GM18499 (cell line): ENCODE measurements around the gene KCNJ5.

Experiments
- ATAC-seq: cut with Tn5 transposase; IDR thresholded peaks from one replicate; pipeline ENCODE4 v1.9.1; 2021; ENCODE audit warnings: moderate number of reproducible peaks; ENCODE audit not compliant: insufficient read depth, unreplicated experiment

KCNJ5 gene

GRCh38 chr11:128868841-128869671 lies 22.1 kb upstream of the KCNJ5 start:
- ATAC-seq, result no peak

DNA sequence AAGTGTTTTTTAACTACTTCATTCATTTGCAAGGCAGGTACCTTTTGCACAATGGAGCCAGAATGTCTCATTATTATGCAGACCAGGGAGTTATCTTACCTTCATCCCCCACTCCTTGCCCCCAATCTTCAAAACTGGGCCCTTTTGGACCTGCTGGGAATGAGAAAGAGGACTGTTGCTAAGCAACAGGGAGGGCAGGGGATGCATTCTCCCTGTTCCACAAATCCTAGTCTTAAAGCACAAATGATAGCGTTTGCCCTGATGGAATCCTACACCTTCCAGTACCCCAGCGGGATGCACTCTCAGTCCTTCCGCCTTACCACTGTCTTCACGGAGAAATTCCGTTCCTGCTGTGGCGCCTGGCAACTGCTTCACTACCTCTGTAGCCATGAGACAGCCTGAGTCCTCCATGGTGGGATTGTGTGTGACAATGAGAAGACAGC lies 20.0 kb upstream of the KCNJ5 start:
- ATAC-seq, result no peak

DNA sequence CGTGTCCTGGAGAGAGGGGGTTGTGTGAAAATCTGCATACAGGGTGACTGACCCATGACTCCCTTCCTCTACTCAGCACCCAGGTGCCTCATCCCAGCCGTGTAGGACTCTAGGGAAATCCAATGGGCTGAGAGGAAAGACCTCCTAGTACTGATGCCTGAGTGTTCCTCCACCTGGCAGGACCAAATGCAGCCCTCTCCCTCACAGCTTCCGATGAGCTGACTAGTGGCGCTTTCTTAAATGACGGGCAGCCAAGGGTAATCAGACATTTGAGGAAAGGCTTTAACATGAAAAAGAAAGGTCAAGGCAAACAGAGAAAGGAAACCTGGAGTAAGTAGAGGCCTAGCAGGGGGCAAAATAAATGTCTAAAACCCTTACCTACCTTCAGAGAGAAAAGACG lies 19.1 kb upstream of the KCNJ5 start:
- ATAC-seq, result no peak

DNA sequence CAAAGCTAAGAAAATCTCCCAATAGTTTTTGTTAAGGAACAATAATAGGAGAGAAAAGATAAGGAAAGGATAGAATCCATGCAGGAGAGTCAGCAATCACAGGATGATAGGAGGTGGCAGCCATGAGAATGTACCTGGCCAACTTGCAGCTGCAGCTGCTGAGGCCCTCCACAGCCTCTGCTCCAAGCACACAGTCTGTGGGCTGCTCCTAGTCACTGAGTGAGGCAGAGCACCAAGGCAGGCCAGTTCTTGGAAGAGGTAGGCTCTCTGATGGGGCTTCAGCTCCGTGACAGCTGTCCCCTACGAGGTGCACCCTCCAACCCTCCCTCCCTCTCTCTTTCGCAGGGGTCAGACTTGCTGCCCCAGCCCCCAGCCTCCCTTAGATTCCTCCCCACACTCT lies 18.6 kb upstream of the KCNJ5 start:
- ATAC-seq, result no peak

GRCh38 chr11:128874427-128874826 lies 16.7 kb upstream of the KCNJ5 start:
- ATAC-seq, result no peak

DNA sequence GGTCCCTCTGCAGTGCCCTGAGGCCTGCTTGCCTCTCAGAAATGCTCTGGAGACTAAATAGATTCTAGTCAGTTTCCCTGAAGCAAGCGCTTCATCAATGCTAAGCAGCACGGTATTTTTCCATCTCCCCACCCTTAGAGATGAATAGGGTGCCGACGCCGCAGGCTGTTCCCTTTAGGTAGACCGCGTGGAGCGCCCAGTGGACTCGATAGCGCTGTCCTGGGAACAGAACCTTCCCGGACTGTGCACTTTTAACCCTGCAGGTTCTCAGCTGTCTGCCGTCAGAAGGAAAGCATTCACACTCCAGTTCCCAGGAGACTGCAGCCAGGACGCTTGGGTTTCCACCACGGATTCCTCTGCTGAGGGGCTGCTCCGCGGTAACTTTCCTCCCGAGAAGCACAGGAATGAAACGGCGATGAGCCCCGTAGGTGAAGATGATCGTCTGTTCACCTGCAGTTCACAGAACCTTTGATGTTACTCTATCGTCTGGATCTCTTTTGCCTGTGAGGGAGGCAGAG lies 15.0 kb upstream of the KCNJ5 start:
- ATAC-seq, result no peak

DNA sequence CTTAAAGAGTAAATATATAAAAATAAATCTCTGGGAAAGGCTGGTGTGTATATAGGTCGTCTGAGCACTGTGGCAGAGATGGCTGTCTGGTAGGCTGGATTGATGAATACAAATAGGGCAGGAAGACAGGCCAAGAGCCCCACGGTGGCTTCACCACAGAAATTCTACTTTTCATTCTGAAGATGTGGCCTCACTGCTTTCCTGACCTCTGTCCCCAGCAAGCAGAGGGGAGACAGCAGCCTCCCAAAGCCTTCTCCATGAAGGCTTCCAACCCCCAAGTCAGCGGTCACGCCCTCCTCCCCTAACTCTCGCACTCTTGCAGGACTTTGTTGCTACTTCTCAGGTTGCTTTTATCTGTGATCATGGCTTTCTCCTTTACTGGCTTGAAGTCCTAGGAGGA lies 13.4 kb upstream of the KCNJ5 start:
- ATAC-seq, result no peak

- ATAC-seq, result no peak
Observed at GRCh38 chr11:128878455-128878854, 12.7 kb upstream of the KCNJ5 start.

GRCh38 chr11:128879817-128880216 lies 11.3 kb upstream of the KCNJ5 start:
- ATAC-seq, result no peak

DNA sequence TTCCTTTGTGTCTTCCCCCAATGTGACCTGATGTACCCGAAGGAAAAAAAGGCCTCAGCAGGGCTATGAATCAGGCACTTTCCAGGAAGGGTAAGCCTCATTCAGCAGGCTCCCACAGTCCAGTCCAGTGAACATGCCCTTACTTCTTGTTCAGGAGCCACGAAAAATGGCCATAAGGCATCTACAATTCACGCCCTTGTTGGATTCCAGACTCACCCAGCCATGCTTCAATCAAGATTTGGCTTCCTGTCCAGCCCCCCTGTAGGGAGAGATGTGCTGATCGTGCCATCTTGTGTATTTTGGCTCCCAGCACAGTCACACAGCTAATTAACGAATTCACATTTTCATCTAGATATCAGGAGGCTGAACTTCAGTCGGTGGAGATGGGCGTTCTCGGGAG lies 9.9 kb upstream of the KCNJ5 start:
- ATAC-seq, result no peak

DNA sequence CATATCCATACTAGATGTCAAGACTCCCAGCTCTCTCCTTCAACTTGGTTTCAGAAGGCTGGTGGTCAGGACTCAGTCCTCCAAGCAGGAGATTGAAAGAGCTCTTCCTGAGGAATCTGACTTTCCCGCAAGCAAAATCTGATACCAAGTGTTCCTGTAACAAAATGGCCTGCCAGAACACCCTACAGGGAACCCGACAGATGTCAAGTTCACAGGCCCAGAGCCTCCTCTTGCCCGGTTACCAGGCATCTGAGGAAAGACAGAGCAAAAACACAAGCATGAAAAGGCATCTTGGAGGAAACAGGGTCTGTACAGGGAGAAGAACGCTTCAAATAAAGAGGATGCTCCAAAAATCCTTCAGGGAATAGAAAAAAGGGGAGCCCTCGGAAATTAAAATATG lies 8.7 kb upstream of the KCNJ5 start:
- ATAC-seq, result no peak

DNA sequence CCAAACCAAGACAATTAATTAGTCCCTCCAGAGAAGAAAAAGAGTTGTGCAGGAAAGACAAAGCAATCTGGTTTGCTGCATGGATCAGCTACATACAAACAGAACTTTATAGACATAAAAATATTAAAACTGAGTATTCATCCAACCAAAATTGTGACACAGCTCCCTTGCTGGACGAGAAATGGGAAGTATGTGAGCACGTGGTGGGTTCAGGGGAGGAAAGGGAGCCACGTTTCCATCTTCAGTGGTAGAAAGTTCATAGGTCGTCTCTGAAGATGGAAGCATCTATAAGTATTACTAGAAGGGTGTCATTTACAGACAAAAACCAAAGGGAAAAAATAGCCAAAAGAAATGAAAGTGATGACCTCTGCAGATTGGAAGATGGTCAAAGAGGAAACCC lies 7.1 kb upstream of the KCNJ5 start:
- no peak for ATAC-seq

GRCh38 chr11:128884703-128885338 lies 6.3 kb upstream of the KCNJ5 start:
- ATAC-seq, result no peak

- ATAC-seq, result no peak
Observed at GRCh38 chr11:128886406-128887124, 4.6 kb upstream of the KCNJ5 start.

DNA sequence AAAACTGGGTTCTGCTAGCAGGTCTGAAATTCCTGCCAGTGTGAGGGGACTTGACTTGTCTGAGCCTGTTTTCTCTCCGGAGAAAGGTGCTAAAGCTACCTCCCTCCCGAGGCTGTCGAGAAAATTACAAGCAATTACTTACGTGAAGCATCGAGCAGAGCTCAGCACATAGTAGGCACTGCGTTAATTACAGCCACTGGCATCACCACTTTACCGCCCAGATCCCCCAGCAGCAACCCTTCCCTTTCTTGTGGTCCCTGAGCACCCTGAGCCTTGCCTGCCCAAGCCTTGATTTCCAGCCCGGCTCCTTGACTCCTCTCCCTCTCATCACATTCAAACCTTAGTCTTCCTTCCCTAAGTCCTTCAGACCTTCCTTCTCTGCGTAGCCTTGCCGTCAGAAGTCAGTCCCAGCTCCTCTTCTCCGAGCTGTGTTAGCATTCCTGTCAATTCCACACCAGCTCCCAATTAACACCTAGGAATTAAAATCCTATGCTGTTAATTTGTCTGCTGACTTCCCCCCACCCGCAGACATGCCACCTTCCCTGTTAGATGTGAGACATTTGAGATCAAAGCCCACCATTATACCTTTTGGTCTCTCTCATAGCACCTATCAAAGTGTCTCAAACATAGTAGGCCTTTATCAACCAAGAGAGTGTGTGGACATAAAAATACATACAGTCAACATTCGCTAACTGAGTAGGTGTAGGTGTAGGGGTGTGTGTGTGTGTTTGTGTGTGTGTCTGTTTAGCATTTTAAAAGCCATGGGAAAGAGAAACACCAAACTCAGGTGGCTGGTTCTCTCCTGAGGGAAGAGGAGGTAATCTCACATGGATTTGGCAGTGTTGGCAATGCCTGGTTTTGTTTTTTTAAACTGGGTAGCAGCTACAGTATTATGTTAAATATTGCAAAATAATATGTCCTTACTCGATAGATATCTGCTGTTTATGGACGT lies 2.8 kb upstream of the KCNJ5 start:
- no peak for ATAC-seq

DNA sequence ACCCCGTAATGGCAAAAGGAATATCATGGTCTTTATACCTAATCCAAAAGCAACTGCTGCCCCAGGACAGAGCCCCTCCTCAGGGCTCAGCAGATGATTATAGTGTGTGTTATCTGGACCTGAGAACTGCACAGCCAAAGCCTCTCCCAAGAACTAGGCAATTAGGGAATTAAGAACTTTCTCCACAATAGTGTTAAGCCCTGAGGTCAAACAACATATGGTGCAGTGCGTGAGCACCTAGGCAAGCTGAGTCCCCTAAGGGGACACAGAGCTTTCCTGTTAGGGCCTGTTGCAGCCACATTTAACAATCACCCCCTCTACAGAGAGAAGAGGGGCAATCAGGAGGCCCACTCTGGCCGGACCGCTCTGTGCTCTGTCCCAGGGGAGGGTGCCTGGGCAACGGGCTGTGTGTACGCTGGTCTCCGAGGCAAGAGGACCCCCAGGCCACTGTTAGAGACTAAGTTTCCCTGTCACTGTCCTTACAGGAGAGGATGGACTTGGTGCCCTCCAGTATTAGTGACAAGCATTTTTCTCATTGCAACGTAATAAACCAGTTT lies 1.4 kb upstream of the KCNJ5 start:
- no peak for ATAC-seq

- no peak for ATAC-seq
Observed at GRCh38 chr11:128890216-128890542, 977 bp upstream of the KCNJ5 start.

- ATAC-seq, result no peak
Observed at GRCh38 chr11:128891913-128892398, 800 bp downstream of the KCNJ5 start.

GRCh38 chr11:128892866-128893565 lies 1.9 kb downstream of the KCNJ5 start:
- ATAC-seq, result no peak
